HepG2 (cell line): ENCODE results near the gene TMEM132D.

Source experiments
- CEBPB ChIP-seq: IDR thresholded peaks from 2 replicates; pipeline ENCODE4 v1.6.1; 2011; ENCODE audit warnings: low read depth, low read length, improper control_type of control experiment, borderline replicate concordance
- EED ChIP-seq: sonication (generic); formaldehyde crosslinking; IDR thresholded peaks from 2 replicates; pipeline ENCODE4 v1.5.0; 2020; ENCODE audit warnings: mild to moderate bottlenecking, missing genetic modification reagents
- EZH2 ChIP-seq: conservative IDR thresholded peaks from 2 replicates; pipeline ENCODE4 v1.6.1; 2012; ENCODE audit warnings: mild to moderate bottlenecking, low read depth, low read length, moderate library complexity
- FUBP1 ChIP-seq: sonication (generic); formaldehyde crosslinking; IDR thresholded peaks from 2 replicates; pipeline ENCODE4 v1.5.1; 2020; ENCODE audit warnings: missing genetic modification reagents, mild to moderate bottlenecking, borderline replicate concordance
- HNRNPUL1 ChIP-seq: fragments of 200-400 bp; formaldehyde crosslinking; IDR thresholded peaks from 2 replicates; pipeline ENCODE4 v1.6.1; 2017; ENCODE audit warnings: low read depth, mild to moderate bottlenecking, low read length, moderate library complexity
- PHF21A ChIP-seq: sonication (generic); formaldehyde crosslinking; IDR thresholded peaks from 2 replicates; pipeline ENCODE4 v1.5.0; 2020; ENCODE audit warnings: mild to moderate bottlenecking, missing genetic modification reagents
- SNAPC5 ChIP-seq: sonication (generic); formaldehyde crosslinking; IDR thresholded peaks from 2 replicates; pipeline ENCODE4 v1.8.1; 2023; ENCODE audit warnings: mild to moderate bottlenecking, missing genetic modification reagents, borderline replicate concordance
- TCF12 ChIP-seq, 2 experiments: fragments of 450-650 bp in 1 of 2; sonication (generic) in 1 of 2; formaldehyde crosslinking in 1 of 2; IDR thresholded peaks; 2 replicates each; pipeline versions ENCODE4 v1.6.1 to v1.8.0; 2017 to 2022; ENCODE audit warnings: antibody characterized with exemption in 1 of 2, mild to moderate bottlenecking in 1 of 2, missing genetic modification reagents in 1 of 2, moderate library complexity in 1 of 2
- TCF7L2 ChIP-seq: IDR thresholded peaks from 2 replicates; pipeline ENCODE4 v1.6.1; 2011; ENCODE audit warnings: mild to moderate bottlenecking, low read depth, low read length, moderate library complexity
- U2AF2 ChIP-seq: fragments of 200-400 bp; formaldehyde crosslinking; IDR thresholded peaks from 2 replicates; pipeline ENCODE4 v1.6.1; 2017; ENCODE audit warnings: low read depth, mild to moderate bottlenecking, low read length
- ZKSCAN1 ChIP-seq: fragments of 150-350 bp; IDR thresholded peaks from 2 replicates; pipeline ENCODE4 v1.6.1; 2014; ENCODE audit warnings: low read length
- TF ChIP-seq, protein P1 (sequence below): sonication (generic); formaldehyde crosslinking; IDR thresholded peaks from 2 replicates; pipeline ENCODE4 v1.5.0; 2020; ENCODE audit warnings: mild to moderate bottlenecking, missing genetic modification reagents, moderate library complexity
- TF ChIP-seq, protein P2 (sequence below): sonication (generic); formaldehyde crosslinking; IDR thresholded peaks from 2 replicates; pipeline ENCODE4 v1.4.0; 2020; ENCODE audit warnings: mild to moderate bottlenecking, missing genetic modification reagents
- TF ChIP-seq, protein P3 (sequence below), 2 experiments: sonication (generic) in 1 of 2; formaldehyde crosslinking in 1 of 2; IDR thresholded peaks; 2 replicates each; pipeline versions ENCODE4 v1.5.1 to v1.6.1; 2011 to 2020; ENCODE audit warnings: borderline replicate concordance in 1 of 2, low read depth in 1 of 2, low read length in 1 of 2, mild to moderate bottlenecking in 1 of 2, missing genetic modification reagents in 1 of 2, moderate library complexity in 1 of 2

DNA sequence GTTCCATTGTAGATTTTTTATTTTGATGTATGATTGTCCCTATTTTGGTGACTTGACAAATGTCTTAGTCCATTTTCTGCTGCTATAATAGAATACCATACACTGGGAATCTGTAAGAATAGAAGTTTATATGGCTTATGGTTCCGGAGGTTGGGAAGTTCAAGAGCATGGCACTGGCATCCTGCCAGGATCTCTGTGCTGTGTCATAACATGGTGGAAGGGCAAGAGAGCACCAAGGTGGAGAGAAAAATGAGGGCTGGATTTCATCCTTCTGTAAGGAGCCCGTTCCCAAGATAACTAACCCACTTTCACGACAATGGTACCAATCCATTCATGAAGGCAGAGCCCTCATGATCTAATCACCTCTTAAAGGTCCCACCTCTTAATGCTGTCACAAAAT is 176.7 kb downstream of the TMEM132D start:
- no peak for TF ChIP-seq SNAPC5
- TF ChIP-seq, protein P1, sequence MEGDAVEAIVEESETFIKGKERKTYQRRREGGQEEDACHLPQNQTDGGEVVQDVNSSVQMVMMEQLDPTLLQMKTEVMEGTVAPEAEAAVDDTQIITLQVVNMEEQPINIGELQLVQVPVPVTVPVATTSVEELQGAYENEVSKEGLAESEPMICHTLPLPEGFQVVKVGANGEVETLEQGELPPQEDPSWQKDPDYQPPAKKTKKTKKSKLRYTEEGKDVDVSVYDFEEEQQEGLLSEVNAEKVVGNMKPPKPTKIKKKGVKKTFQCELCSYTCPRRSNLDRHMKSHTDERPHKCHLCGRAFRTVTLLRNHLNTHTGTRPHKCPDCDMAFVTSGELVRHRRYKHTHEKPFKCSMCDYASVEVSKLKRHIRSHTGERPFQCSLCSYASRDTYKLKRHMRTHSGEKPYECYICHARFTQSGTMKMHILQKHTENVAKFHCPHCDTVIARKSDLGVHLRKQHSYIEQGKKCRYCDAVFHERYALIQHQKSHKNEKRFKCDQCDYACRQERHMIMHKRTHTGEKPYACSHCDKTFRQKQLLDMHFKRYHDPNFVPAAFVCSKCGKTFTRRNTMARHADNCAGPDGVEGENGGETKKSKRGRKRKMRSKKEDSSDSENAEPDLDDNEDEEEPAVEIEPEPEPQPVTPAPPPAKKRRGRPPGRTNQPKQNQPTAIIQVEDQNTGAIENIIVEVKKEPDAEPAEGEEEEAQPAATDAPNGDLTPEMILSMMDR (CRISPR knock-in tag): no peak
- no peak for TF ChIP-seq EZH2
- TF ChIP-seq, protein P2, sequence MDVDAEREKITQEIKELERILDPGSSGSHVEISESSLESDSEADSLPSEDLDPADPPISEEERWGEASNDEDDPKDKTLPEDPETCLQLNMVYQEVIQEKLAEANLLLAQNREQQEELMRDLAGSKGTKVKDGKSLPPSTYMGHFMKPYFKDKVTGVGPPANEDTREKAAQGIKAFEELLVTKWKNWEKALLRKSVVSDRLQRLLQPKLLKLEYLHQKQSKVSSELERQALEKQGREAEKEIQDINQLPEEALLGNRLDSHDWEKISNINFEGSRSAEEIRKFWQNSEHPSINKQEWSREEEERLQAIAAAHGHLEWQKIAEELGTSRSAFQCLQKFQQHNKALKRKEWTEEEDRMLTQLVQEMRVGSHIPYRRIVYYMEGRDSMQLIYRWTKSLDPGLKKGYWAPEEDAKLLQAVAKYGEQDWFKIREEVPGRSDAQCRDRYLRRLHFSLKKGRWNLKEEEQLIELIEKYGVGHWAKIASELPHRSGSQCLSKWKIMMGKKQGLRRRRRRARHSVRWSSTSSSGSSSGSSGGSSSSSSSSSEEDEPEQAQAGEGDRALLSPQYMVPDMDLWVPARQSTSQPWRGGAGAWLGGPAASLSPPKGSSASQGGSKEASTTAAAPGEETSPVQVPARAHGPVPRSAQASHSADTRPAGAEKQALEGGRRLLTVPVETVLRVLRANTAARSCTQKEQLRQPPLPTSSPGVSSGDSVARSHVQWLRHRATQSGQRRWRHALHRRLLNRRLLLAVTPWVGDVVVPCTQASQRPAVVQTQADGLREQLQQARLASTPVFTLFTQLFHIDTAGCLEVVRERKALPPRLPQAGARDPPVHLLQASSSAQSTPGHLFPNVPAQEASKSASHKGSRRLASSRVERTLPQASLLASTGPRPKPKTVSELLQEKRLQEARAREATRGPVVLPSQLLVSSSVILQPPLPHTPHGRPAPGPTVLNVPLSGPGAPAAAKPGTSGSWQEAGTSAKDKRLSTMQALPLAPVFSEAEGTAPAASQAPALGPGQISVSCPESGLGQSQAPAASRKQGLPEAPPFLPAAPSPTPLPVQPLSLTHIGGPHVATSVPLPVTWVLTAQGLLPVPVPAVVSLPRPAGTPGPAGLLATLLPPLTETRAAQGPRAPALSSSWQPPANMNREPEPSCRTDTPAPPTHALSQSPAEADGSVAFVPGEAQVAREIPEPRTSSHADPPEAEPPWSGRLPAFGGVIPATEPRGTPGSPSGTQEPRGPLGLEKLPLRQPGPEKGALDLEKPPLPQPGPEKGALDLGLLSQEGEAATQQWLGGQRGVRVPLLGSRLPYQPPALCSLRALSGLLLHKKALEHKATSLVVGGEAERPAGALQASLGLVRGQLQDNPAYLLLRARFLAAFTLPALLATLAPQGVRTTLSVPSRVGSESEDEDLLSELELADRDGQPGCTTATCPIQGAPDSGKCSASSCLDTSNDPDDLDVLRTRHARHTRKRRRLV: no peak
- TF ChIP-seq FUBP1 (CRISPR knock-in tag): no peak
- no peak for TF ChIP-seq TCF7L2
- TF ChIP-seq TCF12 (IDR thresholded peaks at IDR 0.05): no peak
- no peak for TF ChIP-seq TCF12 (CRISPR knock-in tag; IDR thresholded peaks at IDR 0.05)
- no peak for TF ChIP-seq HNRNPUL1
- TF ChIP-seq, protein P3, sequence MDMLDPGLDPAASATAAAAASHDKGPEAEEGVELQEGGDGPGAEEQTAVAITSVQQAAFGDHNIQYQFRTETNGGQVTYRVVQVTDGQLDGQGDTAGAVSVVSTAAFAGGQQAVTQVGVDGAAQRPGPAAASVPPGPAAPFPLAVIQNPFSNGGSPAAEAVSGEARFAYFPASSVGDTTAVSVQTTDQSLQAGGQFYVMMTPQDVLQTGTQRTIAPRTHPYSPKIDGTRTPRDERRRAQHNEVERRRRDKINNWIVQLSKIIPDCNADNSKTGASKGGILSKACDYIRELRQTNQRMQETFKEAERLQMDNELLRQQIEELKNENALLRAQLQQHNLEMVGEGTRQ (IDR thresholded peaks at IDR 0.05; ENCODE audit: low read depth, low read length): no peak
- TF ChIP-seq, protein P3 (CRISPR knock-in tag; IDR thresholded peaks at IDR 0.05; ENCODE audit: borderline replicate concordance): no peak
- TF ChIP-seq CEBPB: no peak
- no peak for TF ChIP-seq EED (CRISPR knock-in tag)
- no peak for TF ChIP-seq U2AF2
- TF ChIP-seq PHF21A (CRISPR knock-in tag): no peak
- TF ChIP-seq ZKSCAN1: no peak
